Bronchial epithelial cell (primary cell): ENCODE results near the gene GRIK4. TPM values are rescaled to one million over a fixed set of nuclear protein-coding genes. Genes with fewer than 3 reads are reported as not detected.
A peak's percentile ranks its signal among the peaks of the same experiment; 100 is the strongest.

ENCODE experiments used
- DNase-seq: peaks from one replicate; pipeline ENCODE4 v3.0.0-alpha.2; 2010; ENCODE audit warnings: low read depth
- FAIRE-seq: peaks from 2 replicates; lab custom pipeline; 2011; peaks lifted over from hg19 to GRCh38; lab: Jason Lieb, UNC
- H3K27me3 ChIP-seq: 2 replicates; pipeline ENCODE4 v1.5.1; 2011; ENCODE audit warnings: low read length; ENCODE audit not compliant: control insufficient read depth, insufficient read depth
- H3K36me3 ChIP-seq: 2 replicates; pipeline ENCODE4 v1.5.1; 2011; ENCODE audit warnings: low read length; ENCODE audit not compliant: control insufficient read depth, insufficient read depth
- H3K4me3 ChIP-seq: 2 replicates; pipeline ENCODE4 v1.5.1; 2011; ENCODE audit warnings: mild to moderate bottlenecking, low read depth, low read length, control low read depth
- CTCF ChIP-seq: IDR thresholded peaks from 2 replicates; pipeline ENCODE4 v1.5.1; 2011; ENCODE audit warnings: mild to moderate bottlenecking, moderate library complexity, low read length, control low read depth, inconsistent platforms; ENCODE audit not compliant: insufficient read depth, severe bottlenecking
- total RNA-seq: library from RNA; depleted of rRNA; stranded (reverse); fragments of >200 nt; gene quantifications from 2 replicates; pipeline ENCODE4 v1.2.1, GENCODE V29; 2014

Gene GRIK4
- total RNA-seq, 1 donor from 2014 or later: not detected

GRCh38 chr11:120573756-120574354, 62.3 kb downstream of the GRIK4 start:
- DNase-seq (no peak), FAIRE-seq (no peak)
- Histone ChIP-seq H3K36me3 (no peaks in the 10 kb centered on the region), H3K4me3 (no peak overlapping the region), H3K27me3 (peaks cover 2% of the 10 kb centered on the region)
- TF ChIP-seq CTCF: no peak

- peaks cover 2% of the 10 kb centered on the region for H3K27me3 ChIP-seq
- FAIRE-seq: no peak
Observed at GRCh38 chr11:120574876-120575275, 63.3 kb downstream of the GRIK4 start.

GRCh38 chr11:120575461-120575860, 63.9 kb downstream of the GRIK4 start:
- TF ChIP-seq CTCF: no peak
- Histone ChIP-seq H3K27me3 (peaks cover 2% of the 10 kb centered on the region), H3K36me3 (no peaks in the 10 kb centered on the region), H3K4me3 (no peak overlapping the region)
- DNase-seq (no peak), FAIRE-seq (no peak)

More at GRCh38 chr11:120574876-120575275, 63.3 kb downstream of the GRIK4 start:
- Histone ChIP-seq H3K36me3 (no peaks in the 10 kb centered on the region), H3K4me3 (no peak overlapping the region)
- no peak for TF ChIP-seq CTCF
- no peak for DNase-seq

- no peak for DNase-seq
Observed at GRCh38 chr11:120576606-120577005, 65.1 kb downstream of the GRIK4 start.

GRCh38 chr11:120577041-120577440, 65.5 kb downstream of the GRIK4 start:
- H3K36me3 ChIP-seq: no peaks in the 10 kb centered on the region
- FAIRE-seq (no peak), DNase-seq (no peak)
- H3K4me3 ChIP-seq: no peak overlapping the region
- no peak for TF ChIP-seq CTCF
- peaks cover 2% of the 10 kb centered on the region for H3K27me3 ChIP-seq

More at GRCh38 chr11:120576606-120577005, 65.1 kb downstream of the GRIK4 start:
- no peaks in the 10 kb centered on the region for H3K36me3 ChIP-seq
- TF ChIP-seq CTCF: no peak
- FAIRE-seq: peak; percentile 40
- peaks cover 2% of the 10 kb centered on the region for H3K27me3 ChIP-seq
- no peak overlapping the region for H3K4me3 ChIP-seq
